Neutrophil (primary cell): Measurements from ENCODE around the gene TPMT.

Source experiments
- H3K27ac ChIP-seq: fragments of 200-600 bp; sonication (generic); 2 replicates; pipeline ENCODE4 v1.5.1; 2016; ENCODE audit warnings: mild to moderate bottlenecking, moderate library complexity
- H3K27me3 ChIP-seq: fragments of 200-600 bp; sonication (generic); 2 replicates; pipeline ENCODE4 v1.6.0; 2016; ENCODE audit warnings: mild to moderate bottlenecking
- H3K36me3 ChIP-seq: fragments of 200-600 bp; sonication (generic); 2 replicates; pipeline ENCODE4 v1.5.1; 2017
- H3K4me1 ChIP-seq, 2 experiments: fragments of 200-600 bp in 1 of 2; sonication (generic) in 1 of 2; 1 replicate in 1 of 2; 2 replicates in 1 of 2; pipeline versions ENCODE4 v1.5.1 to v1.6.1; 2013 to 2016; ENCODE audit warnings: low read depth in 1 of 2, low read length in 1 of 2, mild to moderate bottlenecking in 1 of 2, moderate library complexity in 1 of 2; ENCODE audit not compliant: control insufficient read depth in 1 of 2, insufficient read depth in 1 of 2
- H3K4me3 ChIP-seq, 2 experiments: fragments of 200-600 bp in 1 of 2; sonication (generic) in 1 of 2; 1 replicate in 1 of 2; 2 replicates in 1 of 2; pipeline ENCODE4 v1.5.1; 2013 to 2016; ENCODE audit warnings: low read depth in 1 of 2, low read length in 1 of 2, mild to moderate bottlenecking in 1 of 2, moderate library complexity in 1 of 2
- H3K9me3 ChIP-seq: fragments of 200-600 bp; sonication (generic); 2 replicates; pipeline ENCODE4 v1.5.1; 2016
- TF ChIP-seq, protein P1 (sequence below): fragments of 200-600 bp; sonication (generic); IDR thresholded peaks from 2 replicates; pipeline ENCODE4 v1.5.1; 2016; ENCODE audit warnings: antibody characterized with exemption

TPMT gene

GRCh38 chr6:18078866-18079265 is 76.0 kb downstream of the TPMT start:
- Histone ChIP-seq H3K36me3 (no peaks in the 10 kb centered on the region), H3K4me3 (no peak overlapping the region), H3K27ac (no peak overlapping the region), H3K4me1 (no peaks in the 10 kb centered on the region), H3K9me3 (no peaks in the 10 kb centered on the region), H3K27me3 (no peaks in the 10 kb centered on the region)
- TF ChIP-seq, protein P1, sequence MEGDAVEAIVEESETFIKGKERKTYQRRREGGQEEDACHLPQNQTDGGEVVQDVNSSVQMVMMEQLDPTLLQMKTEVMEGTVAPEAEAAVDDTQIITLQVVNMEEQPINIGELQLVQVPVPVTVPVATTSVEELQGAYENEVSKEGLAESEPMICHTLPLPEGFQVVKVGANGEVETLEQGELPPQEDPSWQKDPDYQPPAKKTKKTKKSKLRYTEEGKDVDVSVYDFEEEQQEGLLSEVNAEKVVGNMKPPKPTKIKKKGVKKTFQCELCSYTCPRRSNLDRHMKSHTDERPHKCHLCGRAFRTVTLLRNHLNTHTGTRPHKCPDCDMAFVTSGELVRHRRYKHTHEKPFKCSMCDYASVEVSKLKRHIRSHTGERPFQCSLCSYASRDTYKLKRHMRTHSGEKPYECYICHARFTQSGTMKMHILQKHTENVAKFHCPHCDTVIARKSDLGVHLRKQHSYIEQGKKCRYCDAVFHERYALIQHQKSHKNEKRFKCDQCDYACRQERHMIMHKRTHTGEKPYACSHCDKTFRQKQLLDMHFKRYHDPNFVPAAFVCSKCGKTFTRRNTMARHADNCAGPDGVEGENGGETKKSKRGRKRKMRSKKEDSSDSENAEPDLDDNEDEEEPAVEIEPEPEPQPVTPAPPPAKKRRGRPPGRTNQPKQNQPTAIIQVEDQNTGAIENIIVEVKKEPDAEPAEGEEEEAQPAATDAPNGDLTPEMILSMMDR: no peak
